IMR-90 (cell line): ENCODE measurements around the gene GPR15LG. TPM values are rescaled to one million over a fixed set of nuclear protein-coding genes. Genes with fewer than 3 reads are reported as not detected.

Experiments used
- ATAC-seq: fragments of 200-7000 bp; cut with Tn5 transposase; 2 replicates; pipeline ENCODE4 v1.9.1; 2020; ENCODE audit warnings: low read depth, mild to moderate bottlenecking, moderate library complexity
- BruUV-seq: library from RNA; stranded (reverse); fragments of 400-500 nt; replicated peaks from 2 replicates; lab custom pipeline; 2021; lab: Mats Ljungman, UMichigan
- CTCF ChIA-PET: fragments of 300-600 bp; formaldehyde crosslinking; extraction: SDS; loops from one replicate; lab custom pipeline; 2021; ENCODE audit warnings: antibody characterized with exemption; lab: Yijun Ruan, JAX
- POLR2A ChIA-PET: fragments of 300-600 bp; sonication (Branson Sonifier 250); formaldehyde crosslinking; loops from one replicate; lab custom pipeline; 2022; ENCODE audit warnings: antibody characterized with exemption; ENCODE audit not compliant: unreplicated experiment; lab: Charles Lee
- DNase-seq: peaks from one replicate; pipeline ENCODE4 v3.0.0; 2013
- H2AFZ ChIP-seq: replicated peaks from 2 replicates; pipeline ENCODE3; 2013; ENCODE audit warnings: low read length, mild to moderate bottlenecking; ENCODE audit not compliant: poor library complexity
- H2AK5ac ChIP-seq: 2 replicates; pipeline ENCODE4 v1.6.1; 2013; ENCODE audit warnings: low read depth, low read length, inconsistent platforms
- H2AK9ac ChIP-seq: replicated peaks from 2 replicates; pipeline ENCODE3; 2013; ENCODE audit warnings: mild to moderate bottlenecking, low read depth, low read length, moderate library complexity; ENCODE audit not compliant: poor library complexity
- H2BK120ac ChIP-seq: 2 replicates; pipeline ENCODE4 v1.6.1; 2013; ENCODE audit warnings: low read depth, low read length, inconsistent platforms
- H2BK15ac ChIP-seq: 3 replicates; pipeline ENCODE4 v1.6.1; 2013; ENCODE audit warnings: low read depth, low read length, inconsistent platforms
- H2BK20ac ChIP-seq: 2 replicates; pipeline ENCODE4 v1.6.1; 2013; ENCODE audit warnings: low read depth, mild to moderate bottlenecking, inconsistent platforms, low read length, moderate library complexity
- H2BK5ac ChIP-seq: 2 replicates; pipeline ENCODE4 v1.6.1; 2013; ENCODE audit warnings: mild to moderate bottlenecking, low read depth, low read length, inconsistent platforms; ENCODE audit not compliant: poor library complexity, severe bottlenecking
- H3K14ac ChIP-seq: replicated peaks from 2 replicates; pipeline ENCODE4 v1.6.1; 2013; ENCODE audit warnings: low read depth, low read length, inconsistent platforms
- H3K18ac ChIP-seq: 2 replicates; pipeline ENCODE4 v1.6.1; 2013; ENCODE audit warnings: low read depth, low read length, control low read depth
- H3K23ac ChIP-seq: 2 replicates; pipeline ENCODE4 v1.6.1; 2013; ENCODE audit warnings: low read depth, low read length, inconsistent platforms
- H3K27ac ChIP-seq: 2 replicates; pipeline ENCODE4 v1.5.1; 2013; ENCODE audit warnings: mild to moderate bottlenecking, control low read depth, low read length; ENCODE audit not compliant: insufficient read depth
- H3K27me3 ChIP-seq: 2 replicates; pipeline ENCODE4 v1.6.1; 2013; ENCODE audit warnings: low read length; ENCODE audit not compliant: control insufficient read depth, insufficient read depth
- H3K36me3 ChIP-seq: 2 replicates; pipeline ENCODE4 v1.6.1; 2013; ENCODE audit warnings: low read length, mixed read lengths; ENCODE audit not compliant: control insufficient read depth, insufficient read depth
- H3K4ac ChIP-seq: 2 replicates; pipeline ENCODE4 v1.6.1; 2013; ENCODE audit warnings: low read depth, low read length, inconsistent platforms
- H3K4me1 ChIP-seq: 2 replicates; pipeline ENCODE4 v1.6.1; 2013; ENCODE audit warnings: low read length, mixed read lengths; ENCODE audit not compliant: control insufficient read depth, insufficient read depth
- H3K4me2 ChIP-seq: 2 replicates; pipeline ENCODE4 v1.6.1; 2013; ENCODE audit warnings: low read depth, mild to moderate bottlenecking, control low read depth, low read length, moderate library complexity
- H3K4me3 ChIP-seq: 2 replicates; pipeline ENCODE4 v1.5.1; 2013; ENCODE audit warnings: low read depth, mild to moderate bottlenecking, control low read depth, low read length, moderate library complexity; ENCODE audit not compliant: insufficient read depth
- H3K56ac ChIP-seq: 2 replicates; pipeline ENCODE4 v1.6.1; 2013; ENCODE audit warnings: low read length, inconsistent platforms; ENCODE audit not compliant: insufficient read depth; ENCODE audit errors: extremely low read depth
- H3K79me1 ChIP-seq, 2 experiments: 2 replicates each; pipeline ENCODE4 v1.6.1; 2013; ENCODE audit warnings: low read length in 2 of 2, inconsistent platforms in 1 of 2, low read depth in 1 of 2
- H3K9ac ChIP-seq: 2 replicates; pipeline ENCODE4 v1.6.1; 2013; ENCODE audit warnings: low read depth, low read length, control low read depth
- H3K9me1 ChIP-seq: 2 replicates; pipeline ENCODE4 v1.6.1; 2013; ENCODE audit warnings: low read length, inconsistent platforms; ENCODE audit not compliant: insufficient read depth
- H3K9me3 ChIP-seq: 2 replicates; pipeline ENCODE4 v1.6.1; 2013; ENCODE audit warnings: low read length; ENCODE audit not compliant: control insufficient read depth, insufficient read depth
- H4K20me1 ChIP-seq: 2 replicates; pipeline ENCODE4 v1.6.1; 2013; ENCODE audit warnings: low read length, inconsistent platforms; ENCODE audit not compliant: insufficient read depth
- H4K5ac ChIP-seq: 2 replicates; pipeline ENCODE4 v1.6.1; 2013; ENCODE audit warnings: mild to moderate bottlenecking, low read depth, low read length, control low read depth
- H4K8ac ChIP-seq, 2 experiments: 2 replicates each; pipeline ENCODE4 v1.6.1; 2013; ENCODE audit warnings: low read depth in 2 of 2, low read length in 2 of 2, control low read depth in 1 of 2, inconsistent platforms in 1 of 2
- H4K91ac ChIP-seq: 2 replicates; pipeline ENCODE4 v1.6.1; 2013; ENCODE audit warnings: low read depth, low read length, inconsistent platforms; ENCODE audit not compliant: insufficient read depth
- BHLHE40 ChIP-seq: fragments of 150-350 bp; IDR thresholded peaks from 2 replicates; pipeline ENCODE4 v1.6.1; 2016; ENCODE audit warnings: mild to moderate bottlenecking, low read depth, low read length
- CEBPB ChIP-seq: IDR thresholded peaks from 2 replicates; pipeline ENCODE4 v1.6.1; 2012; ENCODE audit warnings: low read depth, low read length, improper control_type of control experiment
- CHD1 ChIP-seq: IDR thresholded peaks from 2 replicates; pipeline ENCODE4 v1.6.1; 2012; ENCODE audit warnings: low read depth, low read length, improper control_type of control experiment
- FOS ChIP-seq: fragments of 150-350 bp; IDR thresholded peaks from 2 replicates; pipeline ENCODE4 v1.6.1; 2016; ENCODE audit warnings: low read depth, low read length
- MAFK ChIP-seq: IDR thresholded peaks from 2 replicates; pipeline ENCODE4 v1.6.1; 2012; ENCODE audit warnings: low read depth, low read length, improper control_type of control experiment
- MAZ ChIP-seq: IDR thresholded peaks from 2 replicates; pipeline ENCODE4 v1.6.1; 2012; ENCODE audit warnings: low read depth, mild to moderate bottlenecking, low read length, improper control_type of control experiment, moderate library complexity, borderline replicate concordance
- MXI1 ChIP-seq: IDR thresholded peaks from 2 replicates; pipeline ENCODE4 v1.6.1; 2012; ENCODE audit warnings: low read depth, mild to moderate bottlenecking, low read length, moderate library complexity, borderline replicate concordance
- NFE2L2 ChIP-seq: fragments of 150-350 bp; IDR thresholded peaks from 2 replicates; pipeline ENCODE4 v1.6.1; 2016; ENCODE audit warnings: low read depth, mild to moderate bottlenecking, low read length
- POLR2A ChIP-seq: IDR thresholded peaks from 2 replicates; pipeline ENCODE4 v1.6.1; 2012; ENCODE audit warnings: mild to moderate bottlenecking, low read depth, low read length
- RAD21 ChIP-seq: IDR thresholded peaks from 2 replicates; pipeline ENCODE4 v1.6.1; 2012; ENCODE audit warnings: low read length, improper control_type of control experiment
- RCOR1 ChIP-seq: IDR thresholded peaks from 2 replicates; pipeline ENCODE4 v1.6.1; 2012; ENCODE audit warnings: mild to moderate bottlenecking, low read length, improper control_type of control experiment; ENCODE audit not compliant: insufficient replicate concordance
- RFX5 ChIP-seq: IDR thresholded peaks from 2 replicates; pipeline ENCODE4 v1.8.0; 2012; ENCODE audit warnings: low read depth, mild to moderate bottlenecking, low read length, moderate library complexity
- SMC3 ChIP-seq: fragments of 150-350 bp; IDR thresholded peaks from 2 replicates; pipeline ENCODE4 v1.6.1; 2016; ENCODE audit warnings: low read depth, mild to moderate bottlenecking, antibody characterized with exemption, low read length, moderate library complexity
- WGBS, 2 experiments: methylation state at CpG; one replicate each; pipeline versions ENCODE4 v1.1.5 to v1.1.7; 2013; ENCODE audit warnings: missing lambda C conversion rate in 2 of 2; ENCODE audit not compliant: insufficient read length in 1 of 2; ENCODE audit errors: extremely low coverage in 2 of 2; 5-methylcytosine and 5-hydroxymethylcytosine counted together
- dilution Hi-C: fragments of 300-500 bp; cut with HindIII; formaldehyde crosslinking; loops from one replicate; pipeline ENCODE4 v1.14.3; 2018; ENCODE audit warnings: low sequenced_read_pairs; ENCODE audit not compliant: unreplicated experiment
- in situ Hi-C: fragments of 300-500 bp; cut with MboI; formaldehyde crosslinking; loops from 3 replicates; pipeline ENCODE4 v1.14.3; 2019; ENCODE audit warnings: low sequenced_read_pairs, inconsistent platforms, mixed read lengths
- intact Hi-C: fragments of 100-400 bp; cut with micrococcal nuclease; formaldehyde crosslinking; loops from 2 replicates; pipeline ENCODE4 v1.10.0; 2022
- polyA plus RNA-seq, 3 experiments: library from polyadenylated mRNA; depleted of rRNA; stranded (reverse); fragments of >200 nt; gene quantifications; 2 replicates each; pipeline ENCODE4 v1.2.3, GENCODE V29; 2012; ENCODE audit warnings: low replicate concordance in 1 of 3
- total RNA-seq: library from RNA; depleted of rRNA; stranded (reverse); fragments of >200 nt; gene quantifications from 2 replicates; pipeline ENCODE4 v1.2.3, GENCODE V29; 2012
- TF ChIP-seq, protein P1 (sequence below): fragments of 150-350 bp; IDR thresholded peaks from 2 replicates; pipeline ENCODE4 v1.6.1; 2017; ENCODE audit warnings: mild to moderate bottlenecking, antibody characterized with exemption, low read length, low read depth
- TF ChIP-seq, protein P2 (sequence below): conservative IDR thresholded peaks from 2 replicates; pipeline ENCODE4 v1.5.1; 2012; ENCODE audit warnings: mild to moderate bottlenecking, low read depth, low read length, improper control_type of control experiment
- TF ChIP-seq, protein P3 (sequence below): fragments of 150-350 bp; IDR thresholded peaks from 2 replicates; pipeline ENCODE4 v1.6.1; 2016; ENCODE audit warnings: low read depth, mild to moderate bottlenecking, low read length, moderate library complexity, borderline replicate concordance

Gene GPR15LG
- total and polyA plus RNA-seq, 2 of the 4 experiments (the other 2 are of a cell fraction) = not detected

DNA sequence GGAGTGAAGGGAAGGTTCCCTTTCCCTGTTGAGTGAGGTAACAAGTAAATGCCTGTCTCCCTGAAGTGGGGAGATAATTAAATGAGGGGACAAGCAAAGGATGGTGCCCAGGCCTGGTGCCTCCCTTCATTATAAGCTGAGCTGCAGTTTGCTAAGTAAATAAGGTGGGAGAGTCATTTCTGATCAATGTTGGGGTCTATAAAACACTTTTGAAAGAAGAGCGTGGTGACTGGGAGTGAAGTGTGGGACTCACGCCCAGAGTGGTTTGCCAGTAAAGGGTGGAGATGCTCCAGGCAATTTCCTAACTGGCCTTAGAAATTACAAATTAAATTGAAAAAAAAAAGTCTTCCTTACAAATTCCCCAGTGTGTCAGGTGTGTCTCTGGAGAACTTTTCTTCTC is 9.6 kb upstream of the GPR15LG start:
- H3K4ac ChIP-seq = no peak overlapping the region
- CTCF ChIA-PET = no interaction called here
- H2BK120ac ChIP-seq = no peak overlapping the region

More for the DNA sequence above, 9.6 kb upstream of the GPR15LG start:
- H2BK15ac ChIP-seq = no peak overlapping the region
- H3K56ac ChIP-seq = no peak overlapping the region
- no peak overlapping the region for H4K5ac ChIP-seq
- H3K14ac ChIP-seq = no peak overlapping the region
- ATAC-seq = no peak
- intact Hi-C loops = no loop called here
- no peaks in the 10 kb centered on the region for H3K9me1 ChIP-seq
- no peaks in the 10 kb centered on the region for H3K79me1 ChIP-seq
- H2AK5ac ChIP-seq = no peak overlapping the region
- no peak overlapping the region for H3K4me2 ChIP-seq
- DNase-seq = no peak
- in situ Hi-C loops = no loop called here
- no peak overlapping the region for H4K91ac ChIP-seq
- no peak overlapping the region for H3K23ac ChIP-seq
- no peak overlapping the region for H3K18ac ChIP-seq
- POLR2A ChIA-PET = no interaction called here
- H3K36me3 ChIP-seq = no peaks in the 10 kb centered on the region
- no peak overlapping the region for H3K9ac ChIP-seq
- no peak overlapping the region for H4K8ac ChIP-seq
- H3K27me3 ChIP-seq = peaks cover 10% of the 10 kb centered on the region
- no peak overlapping the region for H3K27ac ChIP-seq
- H2AFZ ChIP-seq = no peak overlapping the region
- no peak overlapping the region for H3K4me3 ChIP-seq
- no peaks in the 10 kb centered on the region for H3K9me3 ChIP-seq
- WGBS, 2 experiments = no CpG with 5 or more reads among the region's 2 CpGs
- dilution Hi-C loops = no loop called here
- H3K4me1 ChIP-seq = no peaks in the 10 kb centered on the region
- no peak overlapping the region for H2BK20ac ChIP-seq
- TF ChIP-seq MAZ = no peak
- TF ChIP-seq RAD21 = no peak
- TF ChIP-seq RFX5 = no peak
- TF ChIP-seq, protein P1, sequence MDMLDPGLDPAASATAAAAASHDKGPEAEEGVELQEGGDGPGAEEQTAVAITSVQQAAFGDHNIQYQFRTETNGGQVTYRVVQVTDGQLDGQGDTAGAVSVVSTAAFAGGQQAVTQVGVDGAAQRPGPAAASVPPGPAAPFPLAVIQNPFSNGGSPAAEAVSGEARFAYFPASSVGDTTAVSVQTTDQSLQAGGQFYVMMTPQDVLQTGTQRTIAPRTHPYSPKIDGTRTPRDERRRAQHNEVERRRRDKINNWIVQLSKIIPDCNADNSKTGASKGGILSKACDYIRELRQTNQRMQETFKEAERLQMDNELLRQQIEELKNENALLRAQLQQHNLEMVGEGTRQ = no peak
- TF ChIP-seq NFE2L2 = no peak
- TF ChIP-seq MAFK = no peak
- TF ChIP-seq, protein P2, sequence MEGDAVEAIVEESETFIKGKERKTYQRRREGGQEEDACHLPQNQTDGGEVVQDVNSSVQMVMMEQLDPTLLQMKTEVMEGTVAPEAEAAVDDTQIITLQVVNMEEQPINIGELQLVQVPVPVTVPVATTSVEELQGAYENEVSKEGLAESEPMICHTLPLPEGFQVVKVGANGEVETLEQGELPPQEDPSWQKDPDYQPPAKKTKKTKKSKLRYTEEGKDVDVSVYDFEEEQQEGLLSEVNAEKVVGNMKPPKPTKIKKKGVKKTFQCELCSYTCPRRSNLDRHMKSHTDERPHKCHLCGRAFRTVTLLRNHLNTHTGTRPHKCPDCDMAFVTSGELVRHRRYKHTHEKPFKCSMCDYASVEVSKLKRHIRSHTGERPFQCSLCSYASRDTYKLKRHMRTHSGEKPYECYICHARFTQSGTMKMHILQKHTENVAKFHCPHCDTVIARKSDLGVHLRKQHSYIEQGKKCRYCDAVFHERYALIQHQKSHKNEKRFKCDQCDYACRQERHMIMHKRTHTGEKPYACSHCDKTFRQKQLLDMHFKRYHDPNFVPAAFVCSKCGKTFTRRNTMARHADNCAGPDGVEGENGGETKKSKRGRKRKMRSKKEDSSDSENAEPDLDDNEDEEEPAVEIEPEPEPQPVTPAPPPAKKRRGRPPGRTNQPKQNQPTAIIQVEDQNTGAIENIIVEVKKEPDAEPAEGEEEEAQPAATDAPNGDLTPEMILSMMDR = no peak
- TF ChIP-seq CHD1 = no peak
- no peak for TF ChIP-seq RCOR1
- no peak for TF ChIP-seq POLR2A
- no peak for TF ChIP-seq BHLHE40
- TF ChIP-seq FOS = no peak
- no peak for TF ChIP-seq SMC3
- TF ChIP-seq MXI1 = no peak
- TF ChIP-seq, protein P3, sequence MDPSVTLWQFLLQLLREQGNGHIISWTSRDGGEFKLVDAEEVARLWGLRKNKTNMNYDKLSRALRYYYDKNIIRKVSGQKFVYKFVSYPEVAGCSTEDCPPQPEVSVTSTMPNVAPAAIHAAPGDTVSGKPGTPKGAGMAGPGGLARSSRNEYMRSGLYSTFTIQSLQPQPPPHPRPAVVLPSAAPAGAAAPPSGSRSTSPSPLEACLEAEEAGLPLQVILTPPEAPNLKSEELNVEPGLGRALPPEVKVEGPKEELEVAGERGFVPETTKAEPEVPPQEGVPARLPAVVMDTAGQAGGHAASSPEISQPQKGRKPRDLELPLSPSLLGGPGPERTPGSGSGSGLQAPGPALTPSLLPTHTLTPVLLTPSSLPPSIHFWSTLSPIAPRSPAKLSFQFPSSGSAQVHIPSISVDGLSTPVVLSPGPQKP = no peak
- no peak for TF ChIP-seq CEBPB
- no TSS peak for BruUV-seq
- H4K20me1 ChIP-seq = no peaks in the 10 kb centered on the region
- no peak overlapping the region for H2BK5ac ChIP-seq
- no peak overlapping the region for H2AK9ac ChIP-seq
